Activated T-helper 9 cell treated with anti-CD3 and anti-CD28 coated beads, Interleukin-2, amount 50 U/mL, for 16 hours (primary cell): ENCODE results near the gene THAP8.

Experiments used
- DNase-seq: peaks from one replicate; pipeline ENCODE4 v3.0.0-alpha.2; 2020; ENCODE audit warnings: low read depth

Gene THAP8

GRCh38 chr19:36030264-36031148, 23.6 kb downstream of the THAP8 start:
- DNase-seq, result no peak

- no peak for DNase-seq
These were observed 25.6 kb downstream of the THAP8 start for GRCh38 chr19:36028313-36029041.

- no peak for DNase-seq
These were observed 26.4 kb downstream of the THAP8 start for GRCh38 chr19:36027696-36028095.

GRCh38 chr19:36026091-36026876, 27.8 kb downstream of the THAP8 start:
- DNase-seq, result no peak

GRCh38 chr19:36025541-36025940, 28.5 kb downstream of the THAP8 start:
- no peak for DNase-seq

- DNase-seq, result no peak
These were observed 30.7 kb downstream of the THAP8 start for GRCh38 chr19:36023432-36023831.

GRCh38 chr19:36019061-36019670, 34.9 kb downstream of the THAP8 start:
- no peak for DNase-seq

GRCh38 chr19:36014012-36014924, 39.8 kb downstream of the THAP8 start, which contains the start of gene ALKBH6:
ALKBH6 (minus strand) TSS chr19:36014213; CDS start chr19:36013397, 816 bp downstream.
- peak; percentile 99 for DNase-seq

- no peak for DNase-seq
These were observed 40.6 kb downstream of the THAP8 start for GRCh38 chr19:36013280-36014011.

GRCh38 chr19:36010402-36010801, 43.7 kb downstream of the THAP8 start:
- no peak for DNase-seq

- no peak for DNase-seq
These were observed 44.3 kb downstream of the THAP8 start for GRCh38 chr19:36009633-36010379.

GRCh38 chr19:36009220-36009619, 44.9 kb downstream of the THAP8 start:
- DNase-seq, result peak; percentile 34

- no peak for DNase-seq
These were observed 45.6 kb downstream of the THAP8 start, which contains the start of gene SYNE4 for GRCh38 chr19:36008336-36008978. SYNE4 (minus strand) TSS chr19:36008813; CDS start chr19:36008681, 132 bp downstream.

GRCh38 chr19:36006955-36007354, 47.1 kb downstream of the THAP8 start:
- DNase-seq, result no peak

- DNase-seq, result no peak
These were observed 50.8 kb downstream of the THAP8 start for GRCh38 chr19:36003284-36003683.

GRCh38 chr19:36001605-36002004, 52.5 kb downstream of the THAP8 start:
- DNase-seq, result no peak

GRCh38 chr19:35996777-35997176, 57.3 kb downstream of the THAP8 start:
- no peak for DNase-seq
